ENCODE measurements around the gene NBL1. TPM values are rescaled to one million over a fixed set of nuclear protein-coding genes. Genes with fewer than 3 reads are reported as not detected.

Gene NBL1
- total and polyA plus RNA-seq, 9 of the 15 experiments (the other 6 are each of a cell fraction or from before 2014, with no cell fraction given), result 0.10 to 3.7 (median 1.8) TPM; not detected in 1

DNA sequence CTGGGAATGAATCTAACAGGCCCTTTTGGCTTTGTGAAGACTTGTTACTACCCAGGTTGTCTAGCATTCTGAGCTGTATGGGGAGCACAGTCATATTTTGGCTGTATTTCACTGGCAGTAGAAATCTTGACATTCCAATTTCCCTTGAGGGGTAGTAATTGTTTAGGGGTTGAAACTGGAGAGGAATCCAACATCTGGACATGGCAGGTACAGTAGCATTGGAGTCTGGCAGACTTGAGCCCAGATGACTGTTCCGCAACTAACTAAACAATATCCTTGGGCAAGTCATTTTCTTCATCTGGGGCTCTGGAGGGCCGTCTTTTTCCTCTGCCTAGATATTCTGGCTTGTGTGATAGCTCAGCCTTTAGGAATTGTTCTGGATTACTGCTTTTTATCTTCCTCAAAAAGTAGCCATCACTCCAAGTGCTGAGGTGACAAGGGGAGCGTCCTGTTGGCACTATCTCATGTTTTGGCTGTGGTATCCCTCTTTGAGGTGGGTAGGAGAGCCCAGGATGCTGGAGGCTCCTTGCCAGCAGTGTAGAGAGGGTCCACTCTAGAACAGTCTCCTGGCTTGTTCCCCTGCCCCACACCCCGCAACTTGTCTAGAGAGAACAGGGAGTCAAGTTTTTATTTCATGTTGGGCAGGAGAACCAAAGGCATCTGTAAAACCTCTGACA, 22.7 kb upstream of the NBL1 start:
- H3K9ac ChIP-seq (ENCODE audit: insufficient read depth in 1 of 2, low read depth in 2 of 2, low read length in 2 of 2), result no peak overlapping the region
- H3K4me3 ChIP-seq, result no peak overlapping the region
- no peaks in the 10 kb centered on the region; a peak in 1 of 5 replicates for H3K4me1 ChIP-seq (replicated peaks in 1 of 2; ENCODE audit: control insufficient read depth in 2 of 2, insufficient read depth in 2 of 2, low read length in 2 of 2)
- intact Hi-C loops (cut with micrococcal nuclease), result no loop called here
- H3K4me2 ChIP-seq (ENCODE audit: insufficient read depth, low read length), result no peak overlapping the region
- H3K9me1 ChIP-seq (ENCODE audit: control insufficient read depth, insufficient read depth, low read length), result no peaks in the 10 kb centered on the region
- H2AFZ ChIP-seq (ENCODE audit: low read depth, low read length), result no peak overlapping the region
- peaks cover 56% of the 10 kb centered on the region for H3K79me2 ChIP-seq (ENCODE audit: control insufficient read depth, insufficient read depth, low read length)
- H3K9me3 ChIP-seq (replicated peaks; ENCODE audit: control insufficient read depth, insufficient read depth, low read depth, low read length), result no peaks in the 10 kb centered on the region
- ATAC-seq (no peak), DNase-seq (ENCODE audit: extremely low read depth in 1 of 4, low spot score in 3 of 4) (no peak), FAIRE-seq (no peak)
- BruUV-seq (replicated peaks), result no TSS peak
- CTCF ChIA-PET (ENCODE audit: low intra/inter-chr PET ratio), result no interaction called here
- in situ Hi-C loops (cut with MboI), result no loop called here
- 93% methylated on average over 4 of the region's 4 CpGs for WGBS (ENCODE audit: insufficient coverage, low coverage, missing lambda C conversion rate)
- H3K27me3 ChIP-seq (ENCODE audit: control insufficient read depth in 2 of 2, insufficient read depth in 2 of 2, low read length in 2 of 2), result no peaks in the 10 kb centered on the region
- H3K27ac ChIP-seq (ENCODE audit: extremely low read depth, low read depth, low read length), result no peak overlapping the region
- H4K20me1 ChIP-seq (replicated peaks; ENCODE audit: control insufficient read depth, insufficient read depth, low read length), result 0 out of 2 replicates have a peak, but pooled peaks cover 7% of the 10 kb centered on the region
- POLR2A ChIA-PET, result no interaction called here
- peaks cover 70% of the 10 kb centered on the region for H3K36me3 ChIP-seq (ENCODE audit: control insufficient read depth, insufficient read depth, low read length)
- TF ChIP-seq L3MBTL2 (IDR thresholded peaks at IDR 0.05) (no peak), HCFC1 (IDR thresholded peaks at IDR 0.05; ENCODE audit: low read depth, low read length) (no peak), ERF (CRISPR knock-in tag; IDR thresholded peaks at IDR 0.05) (no peak), TCF7L2 (IDR thresholded peaks at IDR 0.05; ENCODE audit: low read depth, low read length) (no peak), TRIM24 (IDR thresholded peaks at IDR 0.05) (no peak), JUN (IDR thresholded peaks at IDR 0.05; ENCODE audit: borderline replicate concordance, low read depth, low read length) (no peak), JUN (CRISPR knock-in tag; IDR thresholded peaks at IDR 0.05; ENCODE audit: borderline replicate concordance) (no peak), ILF3 (IDR thresholded peaks at IDR 0.05; ENCODE audit: borderline replicate concordance) (no peak), HDAC1 (IDR thresholded peaks at IDR 0.05) (no peak), C11orf30 (IDR thresholded peaks at IDR 0.05; ENCODE audit: low read depth) (no peak), NFRKB (IDR thresholded peaks at IDR 0.05; ENCODE audit: low read depth) (no peak)
- TF ChIP-seq, protein P1, sequence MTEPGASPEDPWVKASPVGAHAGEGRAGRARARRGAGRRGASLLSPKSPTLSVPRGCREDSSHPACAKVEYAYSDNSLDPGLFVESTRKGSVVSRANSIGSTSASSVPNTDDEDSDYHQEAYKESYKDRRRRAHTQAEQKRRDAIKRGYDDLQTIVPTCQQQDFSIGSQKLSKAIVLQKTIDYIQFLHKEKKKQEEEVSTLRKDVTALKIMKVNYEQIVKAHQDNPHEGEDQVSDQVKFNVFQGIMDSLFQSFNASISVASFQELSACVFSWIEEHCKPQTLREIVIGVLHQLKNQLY (CRISPR knock-in tag; conservative IDR thresholded peaks at IDR 0.05), result no peak
- TF ChIP-seq, protein P2, sequence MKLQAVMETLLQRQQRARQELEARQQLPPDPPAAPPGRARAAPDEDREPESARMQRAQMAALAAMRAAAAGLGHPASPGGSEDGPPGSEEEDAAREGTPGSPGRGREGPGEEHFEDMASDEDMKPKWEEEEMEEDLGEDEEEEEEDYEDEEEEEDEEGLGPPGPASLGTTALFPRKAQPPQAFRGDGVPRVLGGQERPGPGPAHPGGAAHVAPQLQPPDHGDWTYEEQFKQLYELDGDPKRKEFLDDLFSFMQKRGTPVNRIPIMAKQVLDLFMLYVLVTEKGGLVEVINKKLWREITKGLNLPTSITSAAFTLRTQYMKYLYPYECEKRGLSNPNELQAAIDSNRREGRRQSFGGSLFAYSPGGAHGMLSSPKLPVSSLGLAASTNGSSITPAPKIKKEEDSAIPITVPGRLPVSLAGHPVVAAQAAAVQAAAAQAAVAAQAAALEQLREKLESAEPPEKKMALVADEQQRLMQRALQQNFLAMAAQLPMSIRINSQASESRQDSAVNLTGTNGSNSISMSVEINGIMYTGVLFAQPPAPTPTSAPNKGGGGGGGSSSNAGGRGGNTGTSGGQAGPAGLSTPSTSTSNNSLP (IDR thresholded peaks at IDR 0.05; ENCODE audit: borderline replicate concordance, low read depth, low read length), result no peak
- TF ChIP-seq, protein P3, sequence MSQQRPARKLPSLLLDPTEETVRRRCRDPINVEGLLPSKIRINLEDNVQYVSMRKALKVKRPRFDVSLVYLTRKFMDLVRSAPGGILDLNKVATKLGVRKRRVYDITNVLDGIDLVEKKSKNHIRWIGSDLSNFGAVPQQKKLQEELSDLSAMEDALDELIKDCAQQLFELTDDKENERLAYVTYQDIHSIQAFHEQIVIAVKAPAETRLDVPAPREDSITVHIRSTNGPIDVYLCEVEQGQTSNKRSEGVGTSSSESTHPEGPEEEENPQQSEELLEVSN (IDR thresholded peaks at IDR 0.05; ENCODE audit: borderline replicate concordance in 1 of 2, extremely low read depth in 1 of 2, insufficient read depth in 1 of 2, insufficient read length in 1 of 2, low read depth in 1 of 2, low read length in 1 of 2, poor library complexity in 1 of 2, severe bottlenecking in 1 of 2), result no peak
- TF ChIP-seq, protein P4, sequence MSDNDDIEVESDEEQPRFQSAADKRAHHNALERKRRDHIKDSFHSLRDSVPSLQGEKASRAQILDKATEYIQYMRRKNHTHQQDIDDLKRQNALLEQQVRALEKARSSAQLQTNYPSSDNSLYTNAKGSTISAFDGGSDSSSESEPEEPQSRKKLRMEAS (CRISPR knock-in tag; IDR thresholded peaks at IDR 0.05), result no peak
- TF ChIP-seq, protein P5, sequence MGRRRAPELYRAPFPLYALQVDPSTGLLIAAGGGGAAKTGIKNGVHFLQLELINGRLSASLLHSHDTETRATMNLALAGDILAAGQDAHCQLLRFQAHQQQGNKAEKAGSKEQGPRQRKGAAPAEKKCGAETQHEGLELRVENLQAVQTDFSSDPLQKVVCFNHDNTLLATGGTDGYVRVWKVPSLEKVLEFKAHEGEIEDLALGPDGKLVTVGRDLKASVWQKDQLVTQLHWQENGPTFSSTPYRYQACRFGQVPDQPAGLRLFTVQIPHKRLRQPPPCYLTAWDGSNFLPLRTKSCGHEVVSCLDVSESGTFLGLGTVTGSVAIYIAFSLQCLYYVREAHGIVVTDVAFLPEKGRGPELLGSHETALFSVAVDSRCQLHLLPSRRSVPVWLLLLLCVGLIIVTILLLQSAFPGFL (CRISPR knock-in tag; IDR thresholded peaks at IDR 0.05), result no peak
